ENCODE measurements around the gene RXRB. TPM values are rescaled to one million over a fixed set of nuclear protein-coding genes. Genes with fewer than 3 reads are reported as not detected.

The RXRB gene
- total and polyA plus RNA-seq, 2 of the 13 experiments (the other 11 are each of a cell fraction or from before 2014, with no cell fraction given), result 26.7 to 55.7 TPM

DNA sequence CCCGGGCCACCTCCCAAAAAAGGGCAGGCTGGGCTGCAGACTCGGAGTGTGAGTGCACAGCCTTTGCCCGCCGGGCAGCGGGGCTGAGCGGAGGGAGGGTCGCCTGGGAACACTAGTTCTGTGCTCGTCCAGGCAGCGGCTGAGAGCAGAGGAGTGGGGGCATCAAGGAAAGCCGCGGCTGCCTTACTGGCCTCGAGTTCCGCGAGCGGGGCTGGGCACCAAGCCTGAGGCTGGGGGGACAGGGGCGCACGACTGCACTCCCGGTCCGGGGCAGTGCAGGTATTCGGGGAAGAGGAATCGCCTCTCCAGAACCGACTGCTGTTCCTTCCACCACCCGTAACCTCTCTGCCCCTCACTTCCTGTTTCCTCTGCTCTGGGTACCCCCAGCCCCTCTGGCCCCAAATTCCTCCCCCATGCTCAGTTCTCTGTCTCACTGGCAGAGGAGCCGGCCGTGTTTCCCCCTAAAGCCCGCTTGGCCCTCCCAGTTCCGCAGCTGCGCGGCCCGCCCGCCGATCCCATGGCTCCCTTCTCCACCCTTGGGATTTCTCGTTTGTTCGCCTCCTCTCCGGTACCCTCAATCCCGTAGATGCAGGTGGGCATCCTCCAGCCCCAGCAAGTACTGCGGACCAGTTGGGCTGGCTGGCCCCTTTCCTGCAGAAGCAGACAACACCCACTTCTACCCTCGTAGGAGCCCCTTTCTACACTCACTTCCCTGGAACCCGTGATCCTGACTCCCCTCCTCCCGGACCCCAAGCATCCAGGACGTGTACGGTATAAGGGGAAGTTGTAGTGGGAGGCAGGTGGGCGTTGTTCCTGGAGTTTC lies 12.9 kb upstream of the RXRB start (continued):
- TF ChIP-seq, protein P1, sequence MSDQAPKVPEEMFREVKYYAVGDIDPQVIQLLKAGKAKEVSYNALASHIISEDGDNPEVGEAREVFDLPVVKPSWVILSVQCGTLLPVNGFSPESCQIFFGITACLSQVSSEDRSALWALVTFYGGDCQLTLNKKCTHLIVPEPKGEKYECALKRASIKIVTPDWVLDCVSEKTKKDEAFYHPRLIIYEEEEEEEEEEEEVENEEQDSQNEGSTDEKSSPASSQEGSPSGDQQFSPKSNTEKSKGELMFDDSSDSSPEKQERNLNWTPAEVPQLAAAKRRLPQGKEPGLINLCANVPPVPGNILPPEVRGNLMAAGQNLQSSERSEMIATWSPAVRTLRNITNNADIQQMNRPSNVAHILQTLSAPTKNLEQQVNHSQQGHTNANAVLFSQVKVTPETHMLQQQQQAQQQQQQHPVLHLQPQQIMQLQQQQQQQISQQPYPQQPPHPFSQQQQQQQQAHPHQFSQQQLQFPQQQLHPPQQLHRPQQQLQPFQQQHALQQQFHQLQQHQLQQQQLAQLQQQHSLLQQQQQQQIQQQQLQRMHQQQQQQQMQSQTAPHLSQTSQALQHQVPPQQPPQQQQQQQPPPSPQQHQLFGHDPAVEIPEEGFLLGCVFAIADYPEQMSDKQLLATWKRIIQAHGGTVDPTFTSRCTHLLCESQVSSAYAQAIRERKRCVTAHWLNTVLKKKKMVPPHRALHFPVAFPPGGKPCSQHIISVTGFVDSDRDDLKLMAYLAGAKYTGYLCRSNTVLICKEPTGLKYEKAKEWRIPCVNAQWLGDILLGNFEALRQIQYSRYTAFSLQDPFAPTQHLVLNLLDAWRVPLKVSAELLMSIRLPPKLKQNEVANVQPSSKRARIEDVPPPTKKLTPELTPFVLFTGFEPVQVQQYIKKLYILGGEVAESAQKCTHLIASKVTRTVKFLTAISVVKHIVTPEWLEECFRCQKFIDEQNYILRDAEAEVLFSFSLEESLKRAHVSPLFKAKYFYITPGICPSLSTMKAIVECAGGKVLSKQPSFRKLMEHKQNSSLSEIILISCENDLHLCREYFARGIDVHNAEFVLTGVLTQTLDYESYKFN (CRISPR knock-in tag; conservative IDR thresholded peaks at IDR 0.05), result no peak
- TF ChIP-seq GZF1 (CRISPR knock-in tag; IDR thresholded peaks at IDR 0.05), result 0 out of 2 replicates have a peak, but pooled peaks have one; percentile 16
- no peak for TF ChIP-seq FOXA3 (CRISPR knock-in tag; IDR thresholded peaks at IDR 0.05)
- no peak for TF ChIP-seq SMYD3 (CRISPR knock-in tag; IDR thresholded peaks at IDR 0.05)
- 0 out of 2 replicates have a peak, but pooled peaks have one; percentile 10 for TF ChIP-seq ZNF605 (CRISPR knock-in tag; IDR thresholded peaks at IDR 0.05)
- no peak for TF ChIP-seq ZKSCAN8 (CRISPR knock-in tag; IDR thresholded peaks at IDR 0.05; ENCODE audit: borderline replicate concordance)
- TF ChIP-seq, protein P2, sequence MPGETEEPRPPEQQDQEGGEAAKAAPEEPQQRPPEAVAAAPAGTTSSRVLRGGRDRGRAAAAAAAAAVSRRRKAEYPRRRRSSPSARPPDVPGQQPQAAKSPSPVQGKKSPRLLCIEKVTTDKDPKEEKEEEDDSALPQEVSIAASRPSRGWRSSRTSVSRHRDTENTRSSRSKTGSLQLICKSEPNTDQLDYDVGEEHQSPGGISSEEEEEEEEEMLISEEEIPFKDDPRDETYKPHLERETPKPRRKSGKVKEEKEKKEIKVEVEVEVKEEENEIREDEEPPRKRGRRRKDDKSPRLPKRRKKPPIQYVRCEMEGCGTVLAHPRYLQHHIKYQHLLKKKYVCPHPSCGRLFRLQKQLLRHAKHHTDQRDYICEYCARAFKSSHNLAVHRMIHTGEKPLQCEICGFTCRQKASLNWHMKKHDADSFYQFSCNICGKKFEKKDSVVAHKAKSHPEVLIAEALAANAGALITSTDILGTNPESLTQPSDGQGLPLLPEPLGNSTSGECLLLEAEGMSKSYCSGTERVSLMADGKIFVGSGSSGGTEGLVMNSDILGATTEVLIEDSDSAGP (CRISPR knock-in tag; IDR thresholded peaks at IDR 0.05; ENCODE audit: borderline replicate concordance), result peak; percentile 63; the same call in 1 of the 2 replicates
- TF ChIP-seq PHB2 (IDR thresholded peaks at IDR 0.05; ENCODE audit: partially characterized antibody), result no peak
- no peak for TF ChIP-seq SOX13 (IDR thresholded peaks at IDR 0.05)
- 0 out of 4 replicates have a peak, but pooled peaks of 1 of the 2 experiments have one; percentile 21 for TF ChIP-seq SOX13 (CRISPR knock-in tag; conservative IDR thresholded peaks at IDR 0.05 in 1 of 2, IDR thresholded peaks at IDR 0.05 in 1 of 2)
- no peak for TF ChIP-seq ZNF20 (CRISPR knock-in tag; IDR thresholded peaks at IDR 0.05)
- no peak for TF ChIP-seq ZNF567 (CRISPR knock-in tag; IDR thresholded peaks at IDR 0.05; ENCODE audit: borderline replicate concordance)
- TF ChIP-seq, protein P3, sequence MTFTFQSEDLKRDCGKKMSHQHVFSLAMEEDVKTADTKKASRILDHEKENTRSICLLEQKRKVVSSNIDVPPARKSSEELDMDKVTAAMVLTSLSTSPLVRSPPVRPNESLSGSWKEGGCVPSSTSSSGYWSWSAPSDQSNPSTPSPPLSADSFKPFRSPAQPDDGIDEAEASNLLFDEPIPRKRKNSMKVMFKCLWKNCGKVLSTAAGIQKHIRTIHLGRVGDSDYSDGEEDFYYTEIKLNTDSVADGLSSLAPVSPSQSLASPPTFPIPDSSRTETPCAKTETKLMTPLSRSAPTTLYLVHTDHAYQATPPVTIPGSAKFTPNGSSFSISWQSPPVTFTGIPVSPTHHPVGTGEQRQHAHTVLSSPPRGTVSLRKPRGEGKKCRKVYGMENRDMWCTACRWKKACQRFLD (CRISPR knock-in tag; IDR thresholded peaks at IDR 0.05; ENCODE audit: borderline replicate concordance), result 0 out of 2 replicates have a peak, but pooled peaks have one; percentile 21
- peak; percentile 68 for TF ChIP-seq RBFOX2 (IDR thresholded peaks at IDR 0.05; ENCODE audit: low read depth, low read length)
- TF ChIP-seq REPIN1 (CRISPR knock-in tag; IDR thresholded peaks at IDR 0.05; ENCODE audit: borderline replicate concordance, low read depth), result 0 out of 2 replicates have a peak, but pooled peaks have one; percentile 15
- TF ChIP-seq, protein P4, sequence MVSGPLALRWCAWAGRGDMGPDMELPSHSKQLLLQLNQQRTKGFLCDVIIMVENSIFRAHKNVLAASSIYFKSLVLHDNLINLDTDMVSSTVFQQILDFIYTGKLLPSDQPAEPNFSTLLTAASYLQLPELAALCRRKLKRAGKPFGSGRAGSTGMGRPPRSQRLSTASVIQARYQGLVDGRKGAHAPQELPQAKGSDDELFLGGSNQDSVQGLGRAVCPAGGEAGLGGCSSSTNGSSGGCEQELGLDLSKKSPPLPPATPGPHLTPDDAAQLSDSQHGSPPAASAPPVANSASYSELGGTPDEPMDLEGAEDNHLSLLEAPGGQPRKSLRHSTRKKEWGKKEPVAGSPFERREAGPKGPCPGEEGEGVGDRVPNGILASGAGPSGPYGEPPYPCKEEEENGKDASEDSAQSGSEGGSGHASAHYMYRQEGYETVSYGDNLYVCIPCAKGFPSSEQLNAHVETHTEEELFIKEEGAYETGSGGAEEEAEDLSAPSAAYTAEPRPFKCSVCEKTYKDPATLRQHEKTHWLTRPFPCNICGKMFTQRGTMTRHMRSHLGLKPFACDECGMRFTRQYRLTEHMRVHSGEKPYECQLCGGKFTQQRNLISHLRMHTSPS (CRISPR knock-in tag; IDR thresholded peaks at IDR 0.05; ENCODE audit: low read depth), result no peak
- peak; percentile 44; the same call in 1 of the 2 replicates for TF ChIP-seq ZNF777 (CRISPR knock-in tag; IDR thresholded peaks at IDR 0.05)
- TF ChIP-seq, protein P5, sequence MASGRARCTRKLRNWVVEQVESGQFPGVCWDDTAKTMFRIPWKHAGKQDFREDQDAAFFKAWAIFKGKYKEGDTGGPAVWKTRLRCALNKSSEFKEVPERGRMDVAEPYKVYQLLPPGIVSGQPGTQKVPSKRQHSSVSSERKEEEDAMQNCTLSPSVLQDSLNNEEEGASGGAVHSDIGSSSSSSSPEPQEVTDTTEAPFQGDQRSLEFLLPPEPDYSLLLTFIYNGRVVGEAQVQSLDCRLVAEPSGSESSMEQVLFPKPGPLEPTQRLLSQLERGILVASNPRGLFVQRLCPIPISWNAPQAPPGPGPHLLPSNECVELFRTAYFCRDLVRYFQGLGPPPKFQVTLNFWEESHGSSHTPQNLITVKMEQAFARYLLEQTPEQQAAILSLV (CRISPR knock-in tag; IDR thresholded peaks at IDR 0.05; ENCODE audit: borderline replicate concordance), result peak; percentile 46; the same call in 1 of the 2 replicates
- TF ChIP-seq HOXA7 (CRISPR knock-in tag; IDR thresholded peaks at IDR 0.05), result no peak
